Measurements from ENCODE around the gene MTURN. TPM values are rescaled to one million over a fixed set of nuclear protein-coding genes. Genes with fewer than 3 reads are reported as not detected.

The MTURN gene
- total RNA-seq, 1 donor from 2014 or later: 27.7 TPM

- DNase-seq (ENCODE audit: low spot score): no peak
These were observed 72.2 kb downstream of the MTURN start for GRCh38 chr7:30206942-30207341.

- DNase-seq (ENCODE audit: low spot score): no peak
These were observed 72.6 kb downstream of the MTURN start for GRCh38 chr7:30207376-30207775.

DNA sequence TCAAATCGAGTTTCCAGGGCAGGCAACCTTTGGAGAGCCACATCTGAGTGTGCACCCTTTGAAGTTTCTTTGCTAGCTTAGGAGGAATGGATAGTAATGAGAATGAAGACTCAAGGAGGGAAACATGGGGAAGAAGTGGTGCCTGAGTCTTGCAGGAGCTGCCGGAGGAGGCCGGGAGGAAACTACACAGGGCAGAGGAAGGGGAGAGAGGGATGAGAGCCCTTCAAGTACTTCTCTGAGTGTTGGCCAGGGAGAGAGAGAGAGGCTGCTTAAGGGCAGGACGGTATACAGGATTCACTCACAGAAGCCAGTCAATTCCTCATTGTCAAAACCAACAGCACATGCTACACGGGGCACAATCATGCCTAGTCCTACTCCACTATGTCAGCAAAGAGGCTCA, 75.2 kb downstream of the MTURN start:
- no peak for DNase-seq (ENCODE audit: low spot score)

Other genes starting within 250 kb of the MTURN start
- gene SCRN1, start 145.2 kb upstream of the MTURN start, total RNA-seq: 61.2 TPM
- gene FKBP14, start 108.3 kb upstream of the MTURN start, total RNA-seq: 22.6 TPM
- 13.1 TPM for gene PLEKHA8, start 106.6 kb upstream of the MTURN start, total RNA-seq
- 23.6 TPM for gene ZNRF2, start 149.6 kb downstream of the MTURN start, total RNA-seq